Adrenal gland (tissue), 5 donors: ENCODE results near the gene FBXO36.

Source experiments
- CTCF ChIP-seq, 6 experiments: fragments of 450-650 bp in 4 of 6; fragments of 200-600 bp in 2 of 6; sonication (generic) in 1 of 6; IDR thresholded peaks; 1 replicate in 5 of 6; 2 replicates in 1 of 6; pipeline versions ENCODE4 v1.5.1 to v1.8.0; 2016 to 2021; ENCODE audit warnings: antibody characterized with exemption in 6 of 6, mild to moderate bottlenecking in 2 of 6, moderate library complexity in 1 of 6
- POLR2A ChIP-seq, 2 donors: fragments of 450-650 bp; IDR thresholded peaks; one replicate each; pipeline ENCODE4 v1.6.1; 2017; ENCODE audit warnings: antibody characterized with exemption in 2 of 2, mild to moderate bottlenecking in 2 of 2, moderate library complexity in 1 of 2
- donor health status: DM: no; HTN: no; CAD: no.

- TF ChIP-seq CTCF (IDR thresholded peaks at IDR 0.05) (no peak), POLR2A (IDR thresholded peaks at IDR 0.05) (no peak)
Observed at GRCh38 chr2:230019742-230020141, 97.4 kb downstream of the FBXO36 start.
